ENCODE measurements around the gene IRF9. TPM values are rescaled to one million over a fixed set of nuclear protein-coding genes. Genes with fewer than 3 reads are reported as not detected.

IRF9 gene
- total RNA-seq, 1 donor, result 24.3 TPM

Small RNA genes lying within 50 kb of the gene (small RNA-seq; reads per million reads assigned to genes)
- gene AL136295.4 (not detected), gene CHMP4A (not detected), gene IPO4 (not detected), gene IRF9 (0.49 reads per million), gene MDP1 (not detected), gene RNA5SP383 (not detected)

Other genes starting within 250 kb of the IRF9 start
- 33.3 and 35.4 TPM in 2 replicates for gene DHRS4, start 207.5 kb upstream of the IRF9 start, total RNA-seq
- 11.1 and 12.2 TPM in 2 replicates for gene DHRS4L2, start 172.3 kb upstream of the IRF9 start, total RNA-seq
- gene CARMIL3, start 109.3 kb upstream of the IRF9 start, total RNA-seq, result 0.14 TPM in 1 of 2 replicates, not detected in the other
- gene CPNE6, start 89.7 kb upstream of the IRF9 start, total RNA-seq, result not detected in 2 replicates
- 6.6 and 11.2 TPM in 2 replicates for gene PCK2, start 67.0 kb upstream of the IRF9 start, total RNA-seq
- gene DCAF11, start 46.5 kb upstream of the IRF9 start, total RNA-seq, result 35.8 and 36.3 TPM in 2 replicates
- gene NRL, start 46.3 kb upstream of the IRF9 start, total RNA-seq, result 0.40 and 0.57 TPM in 2 replicates
- 0.27 TPM in 1 of 2 replicates, not detected in the other for gene FITM1, start 30.6 kb upstream of the IRF9 start, total RNA-seq
- 86.7 and 90.6 TPM in 2 replicates for gene PSME1, start 25.1 kb upstream of the IRF9 start, total RNA-seq
- 14.9 and 15.3 TPM in 2 replicates for gene EMC9, start 19.7 kb upstream of the IRF9 start, total RNA-seq
- gene PSME2, start 14.7 kb upstream of the IRF9 start, total RNA-seq, result 76.7 and 77.1 TPM in 2 replicates
- gene RNF31, start 13.8 kb upstream of the IRF9 start, total RNA-seq, result 42.4 and 54.4 TPM in 2 replicates
- 2.3 and 8.1 TPM in 2 replicates for gene REC8, start 10.8 kb downstream of the IRF9 start, total RNA-seq
- 53.7 and 54.7 TPM in 2 replicates for gene IPO4, start 27.6 kb downstream of the IRF9 start, total RNA-seq
- gene TM9SF1, start 34.2 kb downstream of the IRF9 start, total RNA-seq, result 52.5 and 61.0 TPM in 2 replicates
- gene TSSK4, start 44.4 kb downstream of the IRF9 start, total RNA-seq, result 0.13 TPM in 1 of 2 replicates, not detected in the other
- gene CHMP4A, start 52.2 kb downstream of the IRF9 start, total RNA-seq, result 29.4 and 35.6 TPM in 2 replicates
- gene MDP1, start 54.8 kb downstream of the IRF9 start, total RNA-seq, result 3.2 and 6.0 TPM in 2 replicates
- 118 and 150 TPM in 2 replicates for gene NEDD8, start 71.1 kb downstream of the IRF9 start, total RNA-seq
- gene GMPR2, start 71.7 kb downstream of the IRF9 start, total RNA-seq, result 63.4 and 67.2 TPM in 2 replicates
- gene TINF2, start 81.4 kb downstream of the IRF9 start, total RNA-seq, result 50.8 and 52.1 TPM in 2 replicates
- gene TGM1, start 101.9 kb downstream of the IRF9 start, total RNA-seq, result 1.1 and 1.2 TPM in 2 replicates
- 26.1 and 34.3 TPM in 2 replicates for gene RABGGTA, start 110.3 kb downstream of the IRF9 start, total RNA-seq
- 10.1 and 10.9 TPM in 2 replicates for gene DHRS1, start 138.5 kb downstream of the IRF9 start, total RNA-seq
- 31.8 and 34.1 TPM in 2 replicates for gene NOP9, start 138.6 kb downstream of the IRF9 start, total RNA-seq
- gene CIDEB, start 146.7 kb downstream of the IRF9 start, total RNA-seq, result 2.7 and 3.0 TPM in 2 replicates
- 10.6 and 10.8 TPM in 2 replicates for gene LTB4R2, start 148.9 kb downstream of the IRF9 start, total RNA-seq
- gene LTB4R, start 150.2 kb downstream of the IRF9 start, total RNA-seq, result 2.9 and 4.7 TPM in 2 replicates
- gene ADCY4, start 173.8 kb downstream of the IRF9 start, total RNA-seq, result 30.9 and 34.2 TPM in 2 replicates
- gene RIPK3, start 178.7 kb downstream of the IRF9 start, total RNA-seq, result 2.1 and 5.8 TPM in 2 replicates
- gene NFATC4, start 206.9 kb downstream of the IRF9 start, total RNA-seq, result 12.5 and 20.2 TPM in 2 replicates
- 11.7 and 12.9 TPM in 2 replicates for gene NYNRIN, start 237.7 kb downstream of the IRF9 start, total RNA-seq